Stimulated activated CD4-positive, alpha-beta T cell treated with anti-CD3 and anti-CD28 coated beads, Interleukin-4, amount 100 ng/mL, for 24 hours (primary cell): ENCODE measurements around the gene CAMTA1.
"Not testable (repeated sequence)": the region's sequence is repeated elsewhere in the genome, so short reads cannot be mapped to it uniquely, and the experiment has no call there.

ENCODE experiments used
- DNase-seq: peaks from one replicate; pipeline ENCODE4 v3.0.0-alpha.2; 2020

Gene CAMTA1

DNA sequence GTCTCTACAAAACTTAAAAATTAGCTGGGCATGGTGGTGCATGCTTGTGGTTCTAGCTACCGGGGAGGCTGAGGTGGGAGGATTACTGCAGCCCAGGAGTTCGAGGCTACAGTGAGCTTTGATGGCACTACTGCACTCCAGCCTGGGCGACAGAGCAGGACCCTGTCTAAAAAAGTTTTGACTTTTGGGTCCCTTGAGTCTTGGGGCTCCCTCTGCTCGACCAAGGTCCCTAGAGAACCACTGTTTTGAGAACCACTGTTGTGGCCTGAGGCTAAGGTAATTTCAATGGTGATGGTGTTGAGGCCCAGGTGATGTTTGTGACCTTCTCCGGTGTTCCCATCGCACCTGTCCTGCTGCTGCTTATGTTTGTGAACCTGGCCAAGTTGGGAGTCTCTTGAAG lies 3.1 kb upstream of the CAMTA1 start:
- no peak for DNase-seq

GRCh38 chr1:6783221-6783620 lies 2.0 kb upstream of the CAMTA1 start:
- no peak for DNase-seq

DNA sequence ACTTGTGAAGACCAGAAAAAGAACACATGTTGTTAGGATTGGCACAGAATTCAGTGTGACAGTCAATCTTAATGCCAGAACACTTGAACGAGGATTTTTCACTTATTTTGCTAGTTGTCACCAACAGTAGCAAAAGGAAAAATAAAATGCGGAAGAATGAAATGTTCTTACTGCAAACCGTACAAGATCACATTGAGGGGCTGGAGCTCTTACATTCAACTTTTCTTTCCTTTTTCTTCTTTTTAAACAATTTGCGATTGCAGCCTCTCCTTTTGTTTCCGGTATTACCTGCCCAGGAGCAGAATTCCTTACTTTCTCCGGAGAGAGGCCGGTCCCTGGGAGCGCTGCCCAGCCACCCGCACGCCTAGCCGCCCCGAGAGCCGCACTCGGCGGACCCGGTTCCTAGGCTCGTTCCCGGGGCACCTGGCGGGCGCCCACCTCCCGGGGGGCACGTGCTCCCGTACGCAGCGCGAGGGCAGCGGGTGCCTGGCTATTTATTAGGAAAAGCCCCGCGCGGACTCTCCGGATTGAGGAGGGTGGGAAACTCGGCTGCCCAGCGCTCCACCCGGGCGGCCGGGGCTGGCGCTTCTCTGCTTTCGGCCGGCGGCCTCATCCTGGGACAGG lies 1.2 kb upstream of the CAMTA1 start:
- DNase-seq: no peak

DNA sequence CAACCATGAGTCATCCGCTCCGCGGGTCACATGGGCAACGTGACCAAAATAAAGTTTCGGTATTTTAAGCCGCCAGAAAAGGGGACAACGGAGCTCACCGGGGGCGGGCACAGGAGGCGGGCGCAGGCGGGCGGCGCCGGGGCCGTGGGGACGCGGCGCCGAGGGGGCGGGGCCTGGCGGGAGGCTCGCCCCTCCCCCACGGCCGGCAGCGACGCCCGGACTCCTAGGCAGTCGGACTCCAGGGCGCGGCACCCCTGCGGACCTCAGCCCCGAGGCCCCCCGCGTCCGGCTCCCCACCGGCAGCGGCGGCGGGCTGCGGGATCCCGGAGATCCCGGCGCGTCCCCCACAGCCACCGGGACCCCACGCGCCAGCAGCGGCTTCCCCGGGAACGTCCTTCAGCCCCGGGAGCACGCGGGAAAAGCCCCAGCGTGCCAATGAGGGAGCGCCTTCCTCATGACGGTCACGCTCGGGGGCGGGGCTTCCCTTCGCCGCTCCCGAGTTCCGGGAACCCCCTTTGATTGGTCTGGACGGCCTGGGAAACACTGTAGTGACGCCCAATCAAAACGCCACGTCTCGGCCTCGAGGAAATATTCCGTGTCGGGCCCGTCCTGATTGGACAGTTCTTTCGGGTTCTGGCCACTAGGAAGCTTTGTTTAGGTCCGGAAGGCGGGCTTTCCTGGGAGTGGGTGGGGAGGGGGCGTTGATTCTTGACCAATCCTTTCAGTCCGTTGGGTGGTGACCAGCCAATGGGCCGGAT lies 515 bp upstream of the CAMTA1 start:
- DNase-seq: peak; percentile 100

DNA sequence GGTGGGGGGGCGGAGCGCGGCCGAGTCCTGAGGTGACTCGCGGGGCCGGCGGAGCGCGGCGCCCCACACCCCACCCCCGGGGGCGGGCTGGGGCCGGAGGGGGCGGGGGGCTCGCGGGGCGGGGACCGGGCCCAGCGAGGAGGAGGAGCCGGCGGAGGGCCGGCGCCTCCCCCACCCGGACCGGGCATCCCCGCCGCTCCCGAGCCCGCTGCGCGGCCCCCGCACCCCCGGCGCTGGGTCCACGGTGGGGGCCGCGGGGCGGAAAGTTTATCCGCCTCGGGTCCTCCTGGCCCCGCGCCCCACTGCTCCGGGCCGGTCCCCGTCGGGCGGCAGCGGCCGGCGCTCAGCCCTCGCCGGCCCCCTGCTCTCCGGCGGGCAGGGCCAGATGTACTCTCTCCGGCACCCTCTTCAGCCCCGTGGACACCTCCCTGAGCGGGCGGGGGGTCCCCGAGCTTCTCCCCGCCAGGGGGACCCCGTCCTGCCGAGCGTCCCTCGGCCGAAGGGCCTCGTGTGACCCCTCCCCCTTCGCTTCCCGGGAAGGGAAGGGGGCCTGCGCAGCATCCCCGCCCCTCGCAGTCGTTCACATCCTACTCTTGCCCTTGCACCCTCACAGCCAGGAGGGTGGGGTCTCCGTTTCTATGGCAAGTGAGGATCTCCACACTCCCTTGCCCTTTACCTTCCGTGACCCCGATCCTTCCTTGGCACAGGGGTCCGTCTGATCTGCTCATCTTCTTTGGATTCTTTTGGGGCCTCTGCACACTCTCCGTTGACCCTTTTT lies 663 bp downstream of the CAMTA1 start:
- DNase-seq: peak; percentile 29

DNA sequence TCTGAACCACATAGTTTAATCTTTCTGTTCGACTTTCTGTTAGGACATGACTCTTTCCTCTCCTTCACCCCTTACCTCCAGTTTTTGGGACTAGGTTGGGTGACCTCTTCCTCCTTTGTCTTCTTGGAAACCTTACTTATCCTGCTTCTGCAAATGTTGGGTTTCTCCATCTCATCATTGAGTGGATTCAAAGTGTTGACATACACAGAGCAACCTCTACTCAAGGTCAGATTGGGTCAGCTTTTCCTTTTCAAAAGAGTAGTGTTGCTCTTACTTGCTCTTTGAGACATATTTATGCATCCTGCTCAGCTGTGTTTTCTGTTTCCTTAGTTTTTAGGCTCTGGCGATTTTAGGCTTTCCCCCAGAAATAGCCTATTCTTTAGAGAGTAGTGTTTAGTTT lies 3.7 kb downstream of the CAMTA1 start:
- no peak for DNase-seq

- DNase-seq: no peak
These were observed 4.9 kb downstream of the CAMTA1 start for GRCh38 chr1:6790146-6790545.

- DNase-seq: no peak
These were observed 8.9 kb downstream of the CAMTA1 start for GRCh38 chr1:6794164-6794563.

DNA sequence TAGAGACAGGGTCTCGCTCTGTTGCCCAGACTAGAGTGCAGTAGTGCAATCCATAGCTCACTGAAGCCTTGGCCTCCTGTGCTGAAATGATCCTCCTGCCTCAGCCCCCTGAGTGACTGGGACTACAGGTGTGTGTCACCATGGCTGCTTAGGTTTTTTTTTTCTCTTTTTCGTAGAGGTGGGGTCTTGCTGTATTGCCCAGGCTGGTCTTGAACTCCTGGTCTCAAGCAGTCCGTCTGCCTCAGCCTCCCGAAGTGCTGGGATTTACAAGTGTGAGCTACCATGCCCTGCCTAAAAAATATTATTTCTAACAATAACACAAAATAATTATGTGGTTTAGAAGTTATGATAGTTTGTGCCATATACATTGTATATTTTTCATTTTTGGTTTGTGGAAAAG lies 9.9 kb downstream of the CAMTA1 start:
- DNase-seq: no peak

- no peak for DNase-seq
These were observed 10.4 kb downstream of the CAMTA1 start for GRCh38 chr1:6795661-6796060.

DNA sequence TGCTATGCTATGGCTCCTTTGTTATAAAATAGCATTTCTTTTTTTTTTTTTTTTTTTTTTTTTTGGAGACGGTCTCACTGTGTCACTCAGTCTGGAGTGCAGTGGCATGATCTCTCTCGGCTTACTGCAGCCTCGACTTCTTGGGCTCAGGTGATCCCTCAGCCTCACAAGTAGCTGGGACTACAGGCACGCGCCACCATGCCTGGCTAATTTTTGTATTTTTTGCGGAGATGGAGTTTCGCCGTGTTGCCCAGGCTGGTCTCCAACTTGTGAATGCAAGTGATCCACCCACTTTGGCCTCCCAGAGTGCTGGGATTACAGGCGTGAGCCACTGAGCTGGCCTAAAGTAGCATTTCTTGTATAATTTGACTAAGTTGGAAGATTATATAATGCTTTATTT lies 10.8 kb downstream of the CAMTA1 start:
- DNase-seq: no peak

- no peak for DNase-seq
These were observed 14.2 kb downstream of the CAMTA1 start for GRCh38 chr1:6799499-6799898.

DNA sequence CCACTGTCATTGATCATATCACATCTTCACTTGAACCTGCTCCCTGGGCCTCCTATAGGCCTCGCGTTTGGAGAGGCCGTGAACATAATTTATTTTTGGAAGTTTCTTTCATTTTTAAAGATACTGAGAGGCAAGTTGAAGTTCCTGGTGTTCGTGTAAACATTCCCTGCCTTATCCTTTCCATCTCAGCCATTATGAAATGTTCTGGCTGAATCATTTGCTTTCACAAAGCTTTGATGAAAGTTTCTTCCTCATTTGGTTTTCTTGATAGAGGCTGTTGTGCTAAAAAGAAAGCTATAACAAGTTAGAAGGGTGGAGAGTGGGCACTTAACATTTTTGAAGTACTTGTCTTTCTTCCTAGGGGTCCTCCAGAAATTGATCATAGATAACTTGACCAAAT lies 15.5 kb downstream of the CAMTA1 start:
- DNase-seq: no peak

GRCh38 chr1:6801199-6801598 lies 15.9 kb downstream of the CAMTA1 start:
- no peak for DNase-seq

DNA sequence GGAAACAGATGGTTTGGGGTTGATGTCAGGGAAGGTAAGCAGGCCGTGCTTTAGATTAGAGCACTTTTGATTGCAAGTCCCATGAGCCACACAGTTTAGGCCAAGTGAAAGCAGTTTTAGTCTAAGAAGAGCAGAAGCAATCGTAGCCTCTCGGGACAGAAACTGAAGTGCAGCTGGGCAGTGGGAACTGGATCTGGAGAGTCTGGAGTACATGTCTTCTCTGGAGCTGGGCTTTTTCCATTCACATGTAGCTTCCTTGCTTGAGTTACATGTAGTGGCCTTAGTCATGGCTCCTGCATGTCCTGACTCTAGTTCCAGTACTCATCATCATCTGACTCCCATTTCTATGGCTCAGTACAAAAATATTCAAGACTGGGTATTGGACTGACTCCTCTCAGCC lies 16.7 kb downstream of the CAMTA1 start:
- no peak for DNase-seq

DNA sequence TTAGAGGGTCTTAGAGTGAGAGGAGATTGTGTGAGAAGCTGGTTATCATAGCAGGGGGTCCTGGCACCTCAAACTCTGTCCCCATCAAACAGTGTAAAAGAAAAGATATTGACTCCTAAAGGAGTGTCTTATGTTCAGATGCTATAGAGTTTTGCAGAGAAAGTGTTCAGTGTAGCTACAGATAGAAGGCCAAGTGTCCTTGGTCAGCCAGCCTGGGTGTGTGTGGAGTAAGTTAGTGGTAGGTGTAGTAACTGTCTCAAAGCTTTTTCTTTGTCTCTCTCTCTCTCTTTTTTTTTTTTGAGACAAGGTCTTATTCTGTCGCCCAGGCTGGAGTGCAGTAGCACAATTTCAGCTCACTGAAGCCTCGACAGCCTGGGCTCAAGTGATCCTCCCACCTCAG lies 17.2 kb downstream of the CAMTA1 start:
- DNase-seq: no peak

DNA sequence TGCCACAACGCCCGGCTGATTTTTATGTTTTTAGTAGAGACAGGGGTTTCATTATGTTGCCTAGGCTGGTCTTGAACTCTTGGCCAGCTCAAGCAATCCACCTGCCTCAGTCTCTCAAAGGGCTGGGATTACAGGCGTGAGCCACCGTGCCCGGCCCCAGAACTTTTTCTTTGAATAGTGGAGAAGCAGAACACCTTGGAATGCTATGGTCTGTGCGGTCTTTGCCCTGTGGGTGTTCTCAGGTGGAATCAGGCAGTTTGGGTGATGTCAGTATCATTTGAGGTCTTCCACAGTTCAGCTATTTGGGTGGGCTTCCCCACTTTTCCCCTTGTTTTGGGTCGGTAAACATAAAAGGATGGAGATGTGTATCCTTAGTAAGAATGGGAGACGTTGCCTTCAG lies 17.6 kb downstream of the CAMTA1 start:
- no peak for DNase-seq

DNA sequence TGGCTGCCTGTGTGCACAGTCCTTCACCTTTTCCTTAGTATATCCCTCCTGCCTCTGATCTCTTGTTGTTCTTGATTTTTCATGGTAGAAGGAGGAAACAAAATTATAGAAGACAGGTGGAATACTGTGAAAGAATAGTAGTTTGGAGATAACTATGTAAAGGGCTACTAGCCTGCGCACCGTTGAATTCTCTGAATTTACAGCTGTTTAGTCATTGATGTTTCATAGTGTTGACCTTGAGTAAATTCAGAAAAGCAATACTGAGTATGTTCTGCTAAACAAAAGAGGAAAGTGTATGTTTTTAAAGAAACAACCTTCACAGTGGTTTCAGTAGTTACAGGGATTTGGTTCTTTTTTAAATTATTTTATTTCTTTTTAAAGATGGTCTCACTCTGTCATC lies 18.1 kb downstream of the CAMTA1 start:
- DNase-seq: no peak

DNA sequence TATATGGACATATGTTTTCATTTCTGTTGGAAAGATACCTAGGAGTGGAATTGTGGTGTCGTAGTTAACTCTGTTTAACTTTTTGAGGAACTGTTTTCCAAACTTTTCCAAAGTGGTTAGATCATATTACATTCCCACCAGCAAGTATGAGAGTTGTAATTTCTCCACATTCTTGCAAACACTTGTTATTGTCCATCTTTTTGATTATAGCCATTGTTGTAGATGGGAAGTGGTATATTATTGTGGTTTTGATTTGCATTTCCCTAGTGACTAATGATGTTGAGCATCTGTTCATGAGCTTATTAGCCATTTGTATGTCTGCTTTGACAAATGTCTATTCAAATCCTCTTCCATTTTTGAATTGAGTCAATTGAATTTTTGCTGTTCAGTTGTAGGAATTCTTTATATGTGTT lies 19.8 kb downstream of the CAMTA1 start:
- no peak for DNase-seq

GRCh38 chr1:6807782-6808181 lies 22.5 kb downstream of the CAMTA1 start:
- DNase-seq: no peak

DNA sequence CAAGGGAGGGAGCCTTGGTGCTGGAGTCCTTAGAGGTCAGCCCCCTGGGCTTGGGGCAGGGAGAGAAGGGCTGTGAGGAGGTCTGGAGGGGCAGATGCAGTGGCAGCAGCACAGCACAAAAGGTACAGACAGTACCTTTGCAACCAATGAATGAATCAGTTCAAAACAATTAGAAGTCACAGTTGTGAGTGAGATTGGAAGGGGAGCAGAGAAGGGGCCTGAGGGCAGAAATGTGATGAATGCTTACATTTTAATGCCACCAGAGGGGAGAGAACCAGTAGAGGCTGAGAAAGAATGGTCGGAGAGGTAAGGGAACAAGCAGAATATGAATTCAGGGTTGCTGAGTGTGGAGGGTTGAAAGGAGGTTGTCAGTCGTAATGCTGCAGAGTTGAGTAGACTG lies 24.2 kb downstream of the CAMTA1 start:
- DNase-seq: no peak

- not testable (repeated sequence) for DNase-seq
These were observed 25.0 kb downstream of the CAMTA1 start for GRCh38 chr1:6810146-6810734.

GRCh38 chr1:6811583-6811982 lies 26.3 kb downstream of the CAMTA1 start:
- DNase-seq: no peak

DNA sequence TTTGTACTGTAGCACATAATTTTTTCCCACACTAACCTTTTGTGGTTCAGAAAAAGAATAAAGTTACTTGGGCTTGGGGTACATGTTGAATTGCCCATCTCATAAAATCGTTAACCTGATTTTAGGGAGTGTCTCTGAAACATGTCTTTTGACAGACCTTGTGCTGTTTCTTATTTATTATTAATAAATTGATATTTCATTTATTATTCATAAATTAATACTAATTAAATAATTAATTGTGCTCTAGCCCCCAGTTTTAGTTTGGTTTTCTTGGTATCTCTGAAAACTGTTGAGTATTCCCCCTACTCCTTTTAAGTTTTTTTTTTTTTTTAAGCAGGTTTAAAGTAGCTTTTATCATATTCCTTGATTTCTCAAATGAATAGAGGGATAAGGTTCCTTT lies 27.9 kb downstream of the CAMTA1 start:
- no peak for DNase-seq
